GM19468 (cell line): ENCODE data around the gene SPNS3.

ENCODE experiments used
- ATAC-seq: cut with Tn5 transposase; IDR thresholded peaks from one replicate; pipeline ENCODE4 v1.9.1; 2021; ENCODE audit warnings: mild to moderate bottlenecking, moderate library complexity, moderate number of reproducible peaks; ENCODE audit not compliant: unreplicated experiment; ENCODE audit errors: extremely low read depth

SPNS3 gene

DNA sequence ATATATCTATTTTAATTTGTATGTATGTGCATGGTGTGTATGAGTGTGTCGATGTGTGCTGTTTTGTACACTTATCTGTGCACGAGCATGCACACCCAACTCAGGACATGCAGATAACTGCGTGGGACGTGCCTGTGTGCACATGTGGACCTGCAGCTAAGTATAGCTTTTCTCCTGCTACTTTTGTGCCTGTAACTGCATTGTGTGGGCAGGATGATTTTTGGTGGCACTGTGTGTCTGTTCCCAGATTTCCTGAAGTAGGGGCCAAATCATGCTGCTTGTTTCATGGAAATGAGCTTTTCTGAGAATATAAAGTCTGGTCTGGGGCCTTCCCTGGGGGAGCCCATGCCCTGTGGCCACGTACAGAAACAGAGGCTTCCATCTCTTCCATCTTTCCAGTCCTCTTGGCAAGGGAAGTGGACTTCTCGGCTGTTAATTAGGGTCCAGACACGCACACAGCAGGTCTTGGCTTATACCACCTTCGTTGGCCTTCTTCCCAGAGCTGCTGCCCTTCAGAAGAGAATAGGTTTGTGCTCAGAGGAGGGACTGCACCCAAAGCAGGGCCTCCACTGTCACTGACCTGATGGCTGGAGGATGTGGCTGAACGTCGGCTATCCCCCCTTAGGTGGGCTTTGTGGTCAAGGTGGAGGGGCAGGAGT, 30.2 kb downstream of the SPNS3 start:
- ATAC-seq, result no peak

DNA sequence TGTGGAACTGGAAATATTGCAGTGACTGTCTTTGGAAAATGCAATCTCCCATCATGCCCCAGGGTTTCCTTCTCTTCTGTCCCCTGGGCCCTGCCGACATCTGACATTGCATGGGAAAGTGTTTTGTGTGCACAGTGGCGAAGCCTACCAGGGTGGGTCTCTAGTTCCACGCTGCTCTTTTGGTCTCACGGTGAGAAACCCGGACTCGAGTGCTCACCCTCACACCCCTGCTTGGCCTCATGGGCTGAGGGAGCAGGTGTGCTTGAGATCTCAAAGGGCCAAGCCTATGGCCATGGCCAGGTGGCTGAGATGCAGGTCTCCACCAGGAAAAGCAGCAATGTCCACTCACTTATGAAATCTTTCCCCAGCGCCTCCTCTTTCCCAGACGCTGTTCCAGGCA, 32.0 kb downstream of the SPNS3 start:
- no peak for ATAC-seq

DNA sequence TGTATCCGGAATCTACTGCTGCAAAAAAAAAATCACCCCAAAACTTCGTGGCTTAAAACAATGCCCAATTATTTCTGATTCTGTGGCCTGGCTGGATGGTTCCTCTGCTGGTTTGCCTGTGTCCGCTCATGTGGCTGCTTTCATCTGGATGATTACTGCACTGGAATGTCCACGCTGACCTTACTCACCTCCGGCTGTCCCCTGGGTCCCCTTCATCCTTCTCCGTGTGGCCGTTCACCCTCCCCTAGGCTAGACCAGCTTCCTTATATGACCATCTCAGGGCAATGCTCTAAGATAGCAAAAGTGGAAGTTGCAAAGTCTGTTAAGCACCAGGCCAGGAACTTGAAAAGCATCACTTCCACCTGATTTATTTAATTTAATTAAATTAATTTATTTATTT, 33.5 kb downstream of the SPNS3 start:
- no peak for ATAC-seq

DNA sequence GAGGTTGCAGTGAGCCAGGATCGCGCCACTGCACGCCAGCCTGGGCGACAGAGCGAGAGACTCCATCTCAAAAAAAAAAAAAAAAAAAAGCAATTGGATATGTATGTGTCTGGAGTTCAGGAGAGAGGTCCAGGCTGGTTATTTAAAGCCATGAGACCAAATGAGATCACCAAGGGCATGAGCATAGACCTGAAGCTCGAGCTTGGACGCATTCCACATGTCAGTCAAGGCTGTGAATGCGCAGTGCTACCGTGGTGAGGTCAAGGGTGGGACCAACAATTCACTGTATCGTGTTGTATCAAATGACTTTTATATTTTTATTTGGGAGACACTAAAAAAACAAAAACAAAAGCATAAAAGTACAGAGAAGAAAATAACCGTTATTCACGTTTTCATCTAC, 35.8 kb downstream of the SPNS3 start:
- no peak for ATAC-seq

DNA sequence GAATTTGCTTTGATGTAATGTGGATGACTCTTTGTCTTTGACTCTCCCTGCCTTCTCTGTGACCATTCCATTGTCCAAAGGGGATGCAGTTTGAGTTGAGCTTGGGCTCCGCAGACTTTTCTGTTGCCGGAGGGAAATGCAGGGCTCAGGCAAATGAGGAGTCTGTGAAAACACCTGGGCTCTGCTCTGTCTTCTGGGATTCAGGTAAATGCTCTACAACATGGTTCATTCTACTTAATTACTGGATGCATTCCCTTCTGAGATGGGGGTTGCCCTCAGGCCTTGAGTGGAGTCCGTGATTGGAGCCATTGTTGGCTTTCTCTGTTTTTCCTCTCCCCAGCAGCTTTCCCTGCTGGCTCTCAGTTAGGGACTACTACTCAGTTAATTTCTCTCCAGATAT, 38.5 kb downstream of the SPNS3 start:
- no peak for ATAC-seq

DNA sequence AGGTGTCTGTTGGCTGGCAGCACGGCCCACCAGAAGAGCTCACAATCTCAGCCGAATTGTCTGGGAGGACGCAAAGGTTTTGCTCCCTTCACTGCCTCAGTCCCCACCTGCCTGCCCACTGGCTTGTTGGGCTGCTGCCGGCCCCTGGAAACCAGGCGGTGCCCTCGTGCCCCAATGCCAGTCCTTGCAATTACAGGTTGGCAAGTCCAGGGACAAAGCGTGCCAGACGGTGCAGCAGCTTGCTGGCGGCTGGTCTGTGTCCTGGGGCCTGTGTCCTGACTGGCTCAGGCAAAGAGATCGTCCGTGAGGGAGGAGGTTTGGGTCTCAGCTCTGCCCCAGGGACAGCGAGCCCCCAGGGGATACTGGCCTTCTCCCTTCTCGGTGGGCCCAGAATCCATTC, 40.4 kb downstream of the SPNS3 start:
- ATAC-seq, result no peak

DNA sequence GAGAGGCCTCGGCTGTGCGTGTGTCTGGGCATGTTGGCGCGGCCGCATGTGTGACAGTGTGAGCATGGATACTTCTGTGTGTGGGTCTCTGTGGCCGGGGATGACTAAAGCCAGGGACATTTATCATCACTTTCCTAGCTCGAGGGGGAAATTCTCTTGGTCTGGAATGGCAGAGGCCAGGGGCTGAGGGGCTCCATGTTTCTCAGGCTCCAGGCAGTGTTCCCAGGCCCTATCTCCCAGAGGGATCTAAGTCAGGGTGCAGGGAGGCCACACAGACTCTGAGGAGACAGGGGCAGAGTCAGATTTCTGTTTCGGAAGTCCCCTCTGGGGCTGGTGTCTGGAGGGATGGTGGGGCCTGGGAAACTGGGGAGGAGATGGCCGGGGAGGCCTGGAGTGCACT, 41.3 kb downstream of the SPNS3 start:
- ATAC-seq, result no peak

DNA sequence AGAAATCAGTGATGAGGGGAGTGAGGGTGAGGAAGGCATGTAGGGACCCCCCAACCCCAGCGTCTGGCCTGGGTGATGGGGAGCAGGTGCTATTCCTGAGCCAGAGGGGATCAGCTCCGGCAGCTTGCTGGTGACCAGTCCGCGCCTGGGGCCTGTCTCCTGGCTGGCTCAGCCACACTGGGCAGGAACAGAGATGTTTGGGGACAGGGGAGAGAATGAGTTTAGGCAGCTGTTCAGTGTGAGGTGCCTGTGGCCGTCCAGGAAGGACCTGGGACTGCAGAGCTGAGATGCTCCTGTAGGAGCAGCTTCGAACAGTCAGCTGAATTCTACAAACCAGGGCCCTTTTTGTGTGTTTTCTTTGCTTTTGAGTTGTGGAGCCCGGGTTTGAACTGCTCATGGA, 41.7 kb downstream of the SPNS3 start:
- no peak for ATAC-seq

DNA sequence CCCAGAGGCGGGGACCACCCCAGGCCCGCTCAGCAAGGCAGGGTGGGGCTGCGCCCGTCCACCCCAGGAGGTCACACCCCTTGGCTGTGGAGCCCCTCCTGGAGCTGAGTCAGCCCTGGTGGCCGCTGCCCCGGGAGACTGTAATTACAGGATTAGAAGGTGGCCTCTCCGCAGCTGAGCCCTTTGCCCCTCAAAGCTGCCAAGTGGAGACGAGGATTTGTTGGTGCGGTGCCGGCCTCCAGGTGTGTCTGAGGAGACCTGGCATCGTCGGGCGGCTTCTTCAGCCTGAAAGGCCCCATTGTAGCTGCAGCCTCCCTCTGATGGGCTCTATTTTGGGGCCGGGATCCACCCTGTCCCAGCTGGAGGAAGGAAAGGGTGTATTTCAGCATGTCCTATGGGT, 42.3 kb downstream of the SPNS3 start:
- no peak for ATAC-seq

DNA sequence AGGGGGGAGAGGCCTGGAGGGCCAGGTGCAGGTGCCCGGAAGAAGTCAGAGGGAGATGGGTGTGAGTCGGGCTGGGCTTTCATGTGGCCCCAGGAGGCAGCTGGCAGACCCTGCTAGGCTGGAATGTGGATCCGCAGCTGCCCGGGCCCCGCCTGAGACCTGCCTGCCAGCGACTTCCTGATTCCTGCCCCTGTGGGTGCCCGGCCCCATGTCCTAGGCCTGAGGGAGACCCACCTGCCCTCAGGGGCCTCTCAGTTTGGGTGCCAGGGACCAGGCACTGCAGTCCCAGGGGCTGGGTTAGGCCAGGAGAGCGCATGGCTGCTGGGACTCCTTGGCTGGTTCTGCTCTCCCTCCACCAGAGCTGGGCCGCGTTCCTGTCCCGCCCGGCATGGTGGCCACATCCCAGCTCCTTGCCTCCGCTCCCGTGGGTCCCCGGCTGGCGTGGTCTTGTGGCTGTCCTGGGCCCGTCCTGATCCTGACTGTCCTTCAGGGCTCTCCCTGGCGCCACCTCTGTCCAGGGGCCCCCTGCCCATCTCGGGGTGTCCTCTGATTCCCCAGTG, 42.9 kb downstream of the SPNS3 start:
- no peak for ATAC-seq

DNA sequence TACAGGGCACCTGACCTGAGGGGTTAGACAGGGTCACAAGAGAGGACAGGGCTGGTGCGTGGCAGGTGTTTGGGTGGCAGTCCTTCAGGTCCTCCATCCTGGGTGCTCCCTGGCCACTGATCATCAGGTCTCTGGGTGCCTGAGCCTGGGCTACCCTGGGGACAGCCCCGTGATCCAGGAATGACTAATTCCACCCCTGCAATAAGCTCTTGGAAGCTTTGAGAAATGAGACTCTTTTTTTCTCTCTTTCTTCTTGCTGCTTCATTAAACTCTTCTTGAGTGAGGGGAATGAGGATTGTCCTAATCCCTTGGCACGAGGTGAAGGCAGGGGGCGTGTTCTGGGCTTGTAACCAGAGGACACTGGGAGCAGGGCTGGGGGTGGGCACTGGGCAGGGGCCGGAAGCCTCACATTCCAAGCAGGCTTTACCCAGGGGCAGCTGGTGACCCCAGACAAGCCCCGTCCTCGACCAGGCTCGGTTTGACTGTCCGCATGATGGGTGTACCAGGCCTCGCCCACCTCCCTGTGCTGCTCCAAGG, 43.6 kb downstream of the SPNS3 start:
- ATAC-seq, result no peak

DNA sequence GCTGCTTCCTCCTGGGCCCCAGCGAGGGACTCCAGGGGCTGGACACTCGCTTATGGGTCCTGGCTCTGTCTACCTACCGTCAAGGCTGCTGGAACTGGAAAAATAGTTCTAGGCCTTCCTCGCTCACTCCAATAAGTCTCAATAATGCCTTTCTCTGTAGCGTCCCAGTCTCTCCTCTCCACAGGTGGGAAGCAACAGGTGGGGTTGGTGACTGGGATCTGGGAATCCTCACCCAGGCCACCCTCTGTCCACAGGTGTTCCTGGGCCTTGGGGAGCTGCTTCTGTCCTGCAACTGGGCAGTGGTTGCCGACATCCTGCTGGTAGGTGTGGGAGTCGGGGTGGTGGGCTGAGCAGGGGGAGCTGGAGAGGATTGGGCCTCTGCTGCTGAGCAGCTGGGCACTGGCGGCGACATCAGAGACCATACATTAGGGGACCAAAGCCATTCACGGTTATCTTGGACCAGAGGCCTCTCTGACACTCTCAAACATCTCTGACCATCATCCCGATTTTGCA, 44.6 kb downstream of the SPNS3 start:
- ATAC-seq, result no peak

DNA sequence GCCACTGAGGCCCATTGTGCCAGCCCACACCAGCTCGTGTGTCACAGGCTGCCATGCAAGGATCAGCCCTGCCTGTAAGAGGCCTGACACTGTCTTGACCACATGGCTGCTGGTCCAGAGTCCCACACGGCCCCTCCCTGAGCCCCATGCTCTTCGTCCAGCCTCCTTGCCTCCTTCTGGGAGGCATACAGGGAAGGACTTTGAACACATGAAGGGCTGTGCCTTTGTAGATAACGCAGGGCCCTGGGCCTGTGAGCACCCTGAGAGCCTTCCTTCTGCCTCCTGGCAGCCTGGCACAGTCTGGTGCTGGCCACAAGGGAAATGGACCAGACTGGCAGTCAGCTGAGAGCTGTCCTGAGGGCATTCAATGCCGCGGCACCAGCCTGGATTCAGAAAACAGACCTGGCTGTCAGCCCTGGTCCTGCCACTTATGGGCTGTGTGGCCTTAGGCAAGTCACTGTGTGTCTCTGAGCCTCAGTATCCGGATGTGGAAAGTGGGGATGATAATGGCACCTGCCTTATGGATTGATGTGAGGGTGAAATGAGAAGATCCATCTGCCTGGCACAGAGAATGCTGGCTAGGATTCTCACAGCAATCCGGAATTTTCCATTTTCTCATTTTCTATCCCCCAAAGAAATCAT, 45.7 kb downstream of the SPNS3 start:
- ATAC-seq, result no peak

DNA sequence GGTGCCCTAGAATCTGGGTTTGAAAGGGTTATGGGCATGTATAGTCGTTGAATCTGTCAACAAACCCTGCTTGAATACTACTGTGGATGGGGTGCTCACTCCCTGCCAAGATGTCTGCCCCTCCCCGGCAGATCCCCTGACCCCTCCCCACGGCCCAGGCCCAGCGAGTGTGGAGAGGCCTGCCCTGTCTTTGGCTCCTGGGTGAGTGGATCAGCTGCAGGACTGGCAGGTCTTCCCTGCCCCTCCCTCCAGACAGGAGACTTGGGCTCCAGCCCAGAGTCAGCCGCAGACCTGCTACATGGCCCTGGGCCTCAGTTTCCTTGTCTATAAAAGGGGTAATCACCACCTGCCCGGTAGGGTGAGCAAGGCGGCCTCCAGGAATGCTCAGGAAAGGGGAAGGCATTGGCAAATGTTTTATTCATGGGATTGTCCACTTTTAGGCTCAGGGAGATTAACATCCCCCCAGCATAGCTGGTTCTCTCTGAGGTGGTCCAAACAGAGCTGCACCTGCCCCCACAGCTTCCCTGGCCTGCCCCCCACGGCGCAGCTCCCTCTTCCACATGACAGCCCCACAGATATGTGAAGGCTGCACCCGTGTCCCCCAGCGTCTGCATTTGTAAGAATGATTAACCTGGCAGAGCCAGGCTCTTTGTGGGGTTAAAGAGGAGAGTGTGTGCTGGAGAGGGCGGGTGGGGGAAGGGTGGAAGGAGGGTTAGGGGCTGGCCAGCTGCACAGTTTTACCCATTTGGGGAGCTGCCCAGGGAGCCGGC, 46.4 kb downstream of the SPNS3 start:
- ATAC-seq, result no peak

DNA sequence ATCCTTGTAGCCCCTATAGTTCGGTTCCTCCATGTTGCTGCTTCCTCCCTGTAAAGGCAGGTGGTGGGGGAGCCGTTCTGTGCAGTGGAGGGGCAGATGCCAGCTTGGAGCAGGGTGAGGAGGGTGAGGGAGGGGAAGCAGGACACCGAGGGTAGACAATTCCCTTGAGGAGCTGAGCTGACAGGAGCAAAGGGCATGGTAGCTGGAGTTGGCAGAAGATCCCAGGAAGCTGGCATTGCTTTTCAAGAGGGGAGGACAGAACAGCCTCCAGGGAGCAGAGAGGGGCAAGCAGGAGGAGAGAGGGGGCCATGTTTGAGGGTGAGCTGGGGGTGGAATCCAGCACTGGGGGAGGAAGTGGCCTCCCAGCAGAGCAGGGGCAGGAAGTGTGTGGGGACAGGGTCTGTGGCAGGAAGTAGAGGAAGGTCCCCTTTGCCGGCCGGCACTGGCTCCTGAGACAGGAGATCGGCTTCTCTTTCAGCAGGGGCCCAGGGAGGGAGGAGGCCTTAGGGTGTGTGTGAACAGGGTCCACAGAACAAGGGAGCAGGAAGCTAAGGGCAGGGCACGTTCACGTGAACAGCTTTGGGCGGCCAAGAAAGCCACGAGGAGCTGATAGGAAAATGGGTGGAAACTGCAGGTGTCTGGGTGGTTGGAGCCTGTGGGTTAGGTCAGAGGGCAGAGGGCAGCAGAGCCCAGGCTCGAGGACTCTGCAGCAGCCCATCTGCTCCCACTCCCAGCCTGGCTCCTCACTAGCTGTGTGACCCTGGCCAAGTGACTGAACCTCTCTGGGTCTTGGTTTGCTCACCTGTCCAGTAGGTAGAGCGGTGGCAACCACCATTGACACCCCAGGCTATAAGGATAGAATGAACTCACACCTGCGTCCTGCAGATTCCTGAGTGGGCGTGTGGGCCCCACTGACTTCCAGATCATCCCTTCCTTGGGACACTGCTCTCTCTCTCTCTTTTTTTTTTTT, 47.5 kb downstream of the SPNS3 start:
- no peak for ATAC-seq

DNA sequence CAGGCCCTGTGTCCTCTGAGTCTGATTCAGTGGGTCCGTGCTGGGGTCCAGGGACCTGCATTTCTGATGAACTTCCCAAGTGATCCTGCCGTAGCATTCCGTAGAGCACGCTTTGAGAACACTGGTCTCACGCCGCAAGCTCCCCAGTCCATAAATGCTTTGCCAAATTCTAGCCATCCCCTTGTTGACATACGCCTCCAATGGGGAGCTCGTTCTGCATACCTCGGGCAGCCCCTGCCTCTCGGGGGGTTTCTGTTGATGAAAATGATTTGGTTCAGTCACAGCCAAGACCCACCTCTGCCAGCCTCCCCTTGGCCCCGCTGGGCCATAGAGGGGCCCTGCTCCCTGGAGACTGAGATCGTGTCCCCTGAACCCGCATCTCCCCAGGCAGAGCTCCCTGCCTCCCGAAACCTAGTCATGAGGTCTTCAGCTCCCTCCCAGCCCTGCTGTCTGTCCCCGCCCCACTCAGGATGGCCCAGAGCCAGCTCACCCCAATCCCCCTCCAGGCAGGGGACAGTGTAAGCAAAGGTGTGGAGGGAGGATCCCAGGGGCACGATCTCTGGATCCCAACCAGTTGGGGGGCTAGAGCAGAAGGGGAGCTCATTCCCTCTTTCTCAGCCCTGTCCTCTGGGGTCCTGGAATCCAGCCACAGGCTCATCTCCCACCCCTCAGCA, 48.7 kb downstream of the SPNS3 start:
- no peak for ATAC-seq

DNA sequence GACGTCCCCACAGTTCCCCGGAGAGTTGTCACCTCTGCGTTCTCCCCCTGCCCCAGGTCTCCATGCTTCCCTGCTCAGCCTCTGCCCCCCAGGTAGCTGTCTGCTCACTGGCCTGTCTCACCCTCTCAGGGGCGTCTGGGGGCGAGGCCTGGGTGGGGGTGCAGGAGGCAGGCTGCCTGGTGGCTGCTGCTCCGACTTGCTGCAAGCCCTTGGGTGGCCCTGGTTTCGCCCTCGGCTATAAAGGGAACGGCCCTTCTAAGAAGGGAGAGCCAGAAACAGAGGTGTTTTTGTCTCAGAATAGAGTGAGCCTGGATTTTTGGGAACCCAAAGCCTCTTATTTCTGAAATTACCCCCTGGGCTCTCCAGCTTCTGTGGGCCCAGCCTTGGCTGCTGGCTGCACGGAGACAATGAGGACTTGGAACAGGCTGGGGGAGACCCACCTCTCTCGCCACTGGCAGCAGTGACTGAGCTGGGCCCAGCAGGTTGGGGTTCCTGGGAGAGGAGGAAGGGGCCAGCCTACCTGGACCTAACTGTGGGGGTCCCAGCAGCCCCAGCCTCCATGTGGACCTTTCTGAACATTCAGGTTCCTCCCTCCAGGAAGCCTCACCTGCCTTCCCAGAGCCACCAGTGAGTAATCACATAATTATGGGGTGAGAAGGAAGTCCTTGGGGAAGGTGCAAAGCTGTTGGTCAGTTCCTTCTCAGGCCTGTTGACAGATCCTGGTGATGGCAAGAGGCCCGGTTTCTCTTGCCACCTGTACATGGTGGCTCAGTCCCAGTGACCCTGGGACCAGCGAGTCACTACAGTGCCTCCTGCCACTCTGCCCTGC, 49.5 kb downstream of the SPNS3 start:
- no peak for ATAC-seq
